Measurements from ENCODE around the gene RADIL. TPM values are rescaled to one million over a fixed set of nuclear protein-coding genes. Genes with fewer than 3 reads are reported as not detected.

The RADIL gene
- total RNA-seq, 4 donors from 2014 or later = 1.0 to 10.1 (median 6.6) TPM

DNA sequence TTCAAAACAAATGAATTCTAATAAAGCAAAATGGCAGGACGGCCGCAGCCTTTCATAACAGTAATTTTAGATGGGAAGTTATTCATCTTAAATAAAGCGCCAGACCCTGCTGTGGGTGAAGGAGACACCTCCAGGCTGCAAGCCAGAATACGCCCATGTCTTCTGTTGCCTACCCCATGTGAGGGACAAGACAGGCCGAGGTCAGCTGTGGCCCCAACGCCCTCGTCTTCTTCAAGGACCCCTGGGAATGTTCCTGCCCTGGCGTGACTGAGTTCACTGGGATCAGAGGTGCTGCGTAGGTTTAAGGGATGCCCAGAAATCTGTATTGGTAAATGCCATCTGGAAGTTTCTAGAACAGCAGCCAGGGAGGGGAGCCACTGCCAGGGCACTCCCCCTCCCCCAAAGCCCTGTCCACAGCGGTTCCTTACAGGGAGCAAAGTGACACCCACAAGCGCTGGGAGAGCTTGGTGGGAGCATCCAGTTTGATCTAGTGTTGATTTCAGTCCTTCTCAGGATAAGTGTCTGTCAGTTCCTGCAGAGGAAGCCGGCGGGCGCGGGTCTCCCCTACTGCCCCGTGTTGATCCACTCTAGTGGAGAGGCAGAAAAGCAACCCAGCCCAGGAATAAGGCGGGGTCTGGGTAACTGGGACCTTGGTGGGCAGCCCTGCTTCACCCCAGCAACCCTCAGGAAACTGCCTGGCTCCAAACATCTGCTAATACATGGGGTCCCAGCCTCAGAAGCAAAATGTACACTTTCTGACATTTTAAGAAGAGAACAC lies 42.3 kb downstream of the RADIL start:
- Histone ChIP-seq H3K27me3 (no peaks in the 10 kb centered on the region), H3K9me3 (no peaks in the 10 kb centered on the region), H3K27ac (no peak overlapping the region), H3K4me1 (no peaks in the 10 kb centered on the region), H3K36me3 (no peaks in the 10 kb centered on the region), H3K4me3 (no peak overlapping the region)
- TF ChIP-seq POLR2A (IDR thresholded peaks at IDR 0.05) = no peak
- TF ChIP-seq, protein P1, sequence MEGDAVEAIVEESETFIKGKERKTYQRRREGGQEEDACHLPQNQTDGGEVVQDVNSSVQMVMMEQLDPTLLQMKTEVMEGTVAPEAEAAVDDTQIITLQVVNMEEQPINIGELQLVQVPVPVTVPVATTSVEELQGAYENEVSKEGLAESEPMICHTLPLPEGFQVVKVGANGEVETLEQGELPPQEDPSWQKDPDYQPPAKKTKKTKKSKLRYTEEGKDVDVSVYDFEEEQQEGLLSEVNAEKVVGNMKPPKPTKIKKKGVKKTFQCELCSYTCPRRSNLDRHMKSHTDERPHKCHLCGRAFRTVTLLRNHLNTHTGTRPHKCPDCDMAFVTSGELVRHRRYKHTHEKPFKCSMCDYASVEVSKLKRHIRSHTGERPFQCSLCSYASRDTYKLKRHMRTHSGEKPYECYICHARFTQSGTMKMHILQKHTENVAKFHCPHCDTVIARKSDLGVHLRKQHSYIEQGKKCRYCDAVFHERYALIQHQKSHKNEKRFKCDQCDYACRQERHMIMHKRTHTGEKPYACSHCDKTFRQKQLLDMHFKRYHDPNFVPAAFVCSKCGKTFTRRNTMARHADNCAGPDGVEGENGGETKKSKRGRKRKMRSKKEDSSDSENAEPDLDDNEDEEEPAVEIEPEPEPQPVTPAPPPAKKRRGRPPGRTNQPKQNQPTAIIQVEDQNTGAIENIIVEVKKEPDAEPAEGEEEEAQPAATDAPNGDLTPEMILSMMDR (IDR thresholded peaks at IDR 0.05) = no peak
- intact Hi-C loops (cut with DNase I; ENCODE audit: low total_unique reads) = no loop called here
- no peak for DNase-seq

DNA sequence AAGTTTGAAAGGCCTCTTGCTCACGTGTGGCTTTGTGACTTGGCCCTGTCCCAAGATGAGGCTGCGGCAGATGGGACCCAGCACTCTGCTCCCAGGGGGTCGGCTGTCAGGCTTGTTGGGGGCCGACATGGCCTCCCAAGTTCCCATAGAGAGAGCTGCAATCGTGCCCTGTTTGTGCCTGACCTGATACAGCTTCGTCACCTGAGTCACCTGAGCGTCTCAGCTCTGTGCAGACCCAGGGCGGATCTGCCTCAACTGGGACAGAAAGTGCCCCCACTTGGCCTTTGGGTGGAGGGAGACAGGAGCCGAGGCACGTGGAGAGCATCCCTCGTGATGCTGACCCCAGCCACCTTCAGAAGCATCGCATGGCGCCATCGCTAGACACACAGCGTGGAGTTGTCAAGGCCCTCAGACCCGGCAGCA lies 43.4 kb downstream of the RADIL start:
- intact Hi-C loops (cut with DNase I; ENCODE audit: low total_unique reads) = no loop called here
- Histone ChIP-seq H3K27ac (no peak overlapping the region), H3K27me3 (no peaks in the 10 kb centered on the region), H3K4me1 (no peaks in the 10 kb centered on the region), H3K4me3 (no peak overlapping the region), H3K9me3 (no peaks in the 10 kb centered on the region), H3K36me3 (no peaks in the 10 kb centered on the region)
- DNase-seq = no peak
- TF ChIP-seq, protein P1 (IDR thresholded peaks at IDR 0.05) = no peak
- no peak for TF ChIP-seq POLR2A (IDR thresholded peaks at IDR 0.05)

DNA sequence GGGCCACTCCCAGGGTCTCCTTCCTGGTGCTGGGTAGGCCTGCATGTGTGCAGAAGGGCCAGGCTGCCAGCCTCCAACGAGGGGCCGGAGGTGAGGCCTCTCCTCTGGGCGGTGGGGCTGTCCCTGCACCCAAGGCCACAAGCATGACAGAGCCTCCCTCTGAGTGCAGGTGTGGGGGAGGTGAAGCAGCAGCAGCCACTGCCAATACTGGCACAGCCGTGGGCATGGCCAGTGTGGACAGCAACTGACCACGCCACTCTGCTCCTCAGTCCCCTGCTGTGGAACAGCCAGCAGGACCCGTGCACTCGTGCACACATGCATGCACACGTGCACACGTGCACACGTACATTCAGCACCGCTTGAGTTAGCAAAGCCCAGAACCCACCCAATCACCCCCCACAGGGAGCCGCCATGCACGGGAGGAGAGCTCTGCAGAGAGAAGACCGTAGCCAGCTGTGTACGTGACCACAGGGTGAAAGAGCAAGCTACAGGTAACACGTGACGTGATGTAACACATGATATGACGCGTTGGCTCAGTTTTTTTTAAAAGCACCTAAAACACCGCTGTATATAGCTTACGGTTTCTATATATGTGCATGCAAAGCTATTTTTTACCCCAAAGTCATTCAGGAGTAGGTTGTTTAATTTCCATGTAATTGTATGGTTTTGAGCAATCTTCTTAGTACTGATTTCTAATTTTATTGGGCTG lies 44.7 kb downstream of the RADIL start:
- TF ChIP-seq POLR2A (IDR thresholded peaks at IDR 0.05) = no peak
- TF ChIP-seq, protein P1 (IDR thresholded peaks at IDR 0.05) = no peak
- DNase-seq = no peak
- intact Hi-C loops (cut with DNase I; ENCODE audit: low total_unique reads) = no loop called here
- no peaks in the 10 kb centered on the region for H3K4me1 ChIP-seq
- H3K36me3 ChIP-seq = no peaks in the 10 kb centered on the region
- H3K27me3 ChIP-seq = no peaks in the 10 kb centered on the region
- H3K9me3 ChIP-seq = no peaks in the 10 kb centered on the region
- no peak overlapping the region for H3K27ac ChIP-seq
- H3K4me3 ChIP-seq = no peak overlapping the region

DNA sequence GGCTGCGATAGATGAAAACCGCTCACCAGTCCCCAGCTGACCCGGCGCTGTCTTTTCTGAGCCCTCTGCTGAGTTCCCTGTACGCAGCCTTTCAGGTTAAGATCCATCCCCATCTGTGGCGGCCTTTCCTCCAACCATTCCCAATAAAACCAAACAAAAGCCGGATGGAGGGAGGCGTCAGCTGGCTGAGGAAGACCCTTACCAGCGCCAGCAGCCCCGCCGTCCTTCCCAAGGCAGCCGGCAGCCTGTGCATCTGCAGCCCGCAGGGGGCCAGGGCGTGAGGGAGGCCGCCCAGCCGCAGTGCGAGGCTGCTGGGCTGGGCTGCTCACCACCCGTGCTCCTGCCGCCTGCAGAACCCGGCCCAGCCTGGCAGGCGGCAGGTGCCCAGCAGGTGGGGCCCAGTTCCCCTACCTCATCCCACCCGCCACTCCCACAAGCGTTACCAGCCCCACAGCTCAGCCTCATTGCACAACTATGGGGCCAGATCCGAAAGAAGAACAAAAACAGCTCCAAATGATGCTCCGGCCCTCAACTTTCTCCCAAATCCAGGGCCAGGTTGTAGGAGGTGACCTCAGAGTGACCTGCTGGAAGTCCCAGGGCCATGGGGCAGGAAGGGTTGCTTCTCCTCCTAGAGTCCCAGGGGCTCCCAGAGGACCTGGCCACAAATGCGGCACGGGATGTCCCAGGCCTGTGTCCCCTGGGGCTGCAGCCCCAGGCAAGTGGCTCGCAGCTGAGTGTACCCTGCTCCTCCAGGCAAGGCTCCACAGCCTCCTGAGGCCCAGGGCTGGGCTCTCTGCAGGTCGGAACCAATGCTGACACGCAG lies 45.5 kb downstream of the RADIL start:
- H3K36me3 ChIP-seq = no peaks in the 10 kb centered on the region
- no peaks in the 10 kb centered on the region for H3K9me3 ChIP-seq
- no peak overlapping the region for H3K27ac ChIP-seq
- DNase-seq = no peak
- H3K4me1 ChIP-seq = no peaks in the 10 kb centered on the region
- intact Hi-C loops (cut with DNase I; ENCODE audit: low total_unique reads) = no loop called here
- no peaks in the 10 kb centered on the region for H3K27me3 ChIP-seq
- no peak overlapping the region for H3K4me3 ChIP-seq
- no peak for TF ChIP-seq POLR2A (IDR thresholded peaks at IDR 0.05)
- TF ChIP-seq, protein P1 (IDR thresholded peaks at IDR 0.05) = no peak

Measured in uterus (tissue), 4 donors.